Naive thymus-derived CD4-positive, alpha-beta T cell (primary cell): ENCODE measurements around the gene RPS21. TPM values are rescaled to one million over a fixed set of nuclear protein-coding genes. Genes with fewer than 3 reads are reported as not detected.

Source experiments
- ATAC-seq: fragments of 150-1000 bp; cut with Tn5 transposase; 2 replicates; pipeline ENCODE4 v1.10.0; 2021; ENCODE audit warnings: mild to moderate bottlenecking, moderate library complexity
- CTCF ChIA-PET: fragments of 350-600 bp; sonication (Branson Sonifier 250); formaldehyde crosslinking; loops from one replicate; lab custom pipeline; 2021; ENCODE audit warnings: antibody characterized with exemption; lab: Charles Lee
- POLR2A ChIA-PET: fragments of 350-600 bp; sonication (Branson Sonifier 250); formaldehyde crosslinking; loops from one replicate; lab custom pipeline; 2021; ENCODE audit warnings: antibody characterized with exemption, inconsistent platforms; lab: Charles Lee
- DNase-seq, 9 donors: peaks; one replicate each; pipeline versions ENCODE4 v3.0.0 to v3.0.0-alpha.2; 2020 to 2022; ENCODE audit warnings: mixed read lengths in 1 of 9
- H3K27ac ChIP-seq: one replicate; pipeline ENCODE4 v1.7.0; 2013; ENCODE audit warnings: mild to moderate bottlenecking, low read depth, low read length, moderate library complexity
- H3K27me3 ChIP-seq, 2 donors: one replicate each; pipeline ENCODE4 v1.7.0; 2013; ENCODE audit warnings: low read length in 2 of 2, mild to moderate bottlenecking in 2 of 2, moderate library complexity in 2 of 2; ENCODE audit not compliant: control insufficient read depth in 2 of 2, insufficient read depth in 2 of 2
- H3K36me3 ChIP-seq, 3 experiments: 1 replicate in 2 of 3; 2 replicates in 1 of 3; pipeline ENCODE4 v1.7.0; 2013; ENCODE audit warnings: low read length in 3 of 3, mild to moderate bottlenecking in 3 of 3, moderate library complexity in 1 of 3; ENCODE audit not compliant: insufficient read depth in 3 of 3, control insufficient read depth in 2 of 3
- H3K4me1 ChIP-seq, 2 donors: one replicate each; pipeline ENCODE4 v1.7.0; 2013; ENCODE audit warnings: low read length in 2 of 2, mild to moderate bottlenecking in 2 of 2, moderate library complexity in 1 of 2; ENCODE audit not compliant: control insufficient read depth in 2 of 2, insufficient read depth in 2 of 2
- H3K4me3 ChIP-seq: 2 replicates; pipeline ENCODE4 v1.7.0; 2013; ENCODE audit warnings: mild to moderate bottlenecking, low read length
- H3K9me3 ChIP-seq, 3 experiments: 1 replicate in 2 of 3; 2 replicates in 1 of 3; pipeline ENCODE4 v1.7.0; 2013; ENCODE audit warnings: low read length in 3 of 3; ENCODE audit not compliant: control insufficient read depth in 2 of 3
- H3K27ac Mint-ChIP-seq, 9 donors: one replicate each; pipeline ENCODE4 v1.8.0; 2020 to 2022; ENCODE audit warnings: mixed read lengths in 9 of 9, mild to moderate bottlenecking in 8 of 9, moderate library complexity in 5 of 9, inconsistent platforms in 2 of 9
- H3K27me3 Mint-ChIP-seq, 5 donors: one replicate each; pipeline ENCODE4 v1.8.0; 2021 to 2022; ENCODE audit warnings: mixed read lengths in 5 of 5, mild to moderate bottlenecking in 1 of 5
- H3K36me3 Mint-ChIP-seq, 5 donors: one replicate each; pipeline ENCODE4 v1.8.0; 2020 to 2022; ENCODE audit warnings: mixed read lengths in 5 of 5, mild to moderate bottlenecking in 3 of 5, inconsistent platforms in 1 of 5
- H3K4me1 Mint-ChIP-seq, 7 donors: one replicate each; pipeline ENCODE4 v1.8.0; 2020 to 2022; ENCODE audit warnings: mixed read lengths in 7 of 7, mild to moderate bottlenecking in 3 of 7, inconsistent platforms in 1 of 7
- H3K4me3 Mint-ChIP-seq, 10 donors: one replicate each; pipeline ENCODE4 v1.8.0; 2020 to 2022; ENCODE audit warnings: mild to moderate bottlenecking in 10 of 10, mixed read lengths in 10 of 10, moderate library complexity in 6 of 10, inconsistent platforms in 2 of 10
- H3K9me3 Mint-ChIP-seq, 11 donors: one replicate each; pipeline ENCODE4 v1.8.0; 2020 to 2022; ENCODE audit warnings: mixed read lengths in 11 of 11, mild to moderate bottlenecking in 4 of 11, inconsistent platforms in 1 of 11, moderate library complexity in 1 of 11
- intact Hi-C, 2 donors: fragments of 100-400 bp; cut with micrococcal nuclease; formaldehyde crosslinking; loops; one replicate each; pipeline ENCODE4 v1.15.1; 2023
- polyA plus RNA-seq, 2 donors: library from polyadenylated mRNA; unstranded; fragments of 300-500 nt; fragmentation: Illumina TruSeq; gene quantifications; one replicate each; pipeline ENCODE4 v1.2.3, GENCODE V29; 2021
- total RNA-seq, 6 experiments: library from RNA in 5 of 6; stranded (reverse) in 5 of 6; gene quantifications; 1 replicate in 5 of 6; 2 replicates in 1 of 6; pipeline ENCODE4 v1.2.3 and lab custom pipeline; 2021 to 2026

RPS21 gene
- total and polyA plus RNA-seq, 7 experiments from 2014 or later, result 2,026 to 3,458 (median 3,308) TPM

- ATAC-seq, result no peak
- Histone ChIP-seq H3K4me1 (peaks cover 0 to 4% of the 10 kb centered on the region in 2 donors), H3K4me3 (no peak overlapping the region), H3K27me3 (no peaks in the 10 kb centered on the region), H3K27ac (no peak overlapping the region), H3K9me3 (no peaks in the 10 kb centered on the region), H3K36me3 (no peaks in the 10 kb centered on the region)
- Mint-ChIP-seq H3K36me3 (peaks cover 6 to 9% (median 6%) of the 10 kb centered on the region in 5 donors), H3K27ac (peak overlapping the region in 1 of 9 donors; percentile 93), H3K9me3 (peaks cover 0 to 6% (median 0%) of the 10 kb centered on the region in 11 donors), H3K4me1 (peaks cover 2 to 14% (median 9%) of the 10 kb centered on the region in 7 donors), H3K4me3 (no peak overlapping the region), H3K27me3 (peaks cover 0 to 2% (median 0%) of the 10 kb centered on the region in 5 donors)
- no peak for DNase-seq
- CTCF ChIA-PET, result no interaction called here
- POLR2A ChIA-PET, result no interaction called here
- intact Hi-C loops, result no loop called here
Measured at GRCh38 chr20:62377615-62378178, 9.2 kb upstream of the RPS21 start.

- Mint-ChIP-seq H3K4me3 (no peak overlapping the region), H3K27ac (no peak overlapping the region), H3K9me3 (peaks cover 0 to 6% (median 0%) of the 10 kb centered on the region in 11 donors), H3K4me1 (peaks cover 5 to 14% (median 12%) of the 10 kb centered on the region in 7 donors), H3K36me3 (peaks cover 6 to 10% (median 6%) of the 10 kb centered on the region in 5 donors), H3K27me3 (no peaks in the 10 kb centered on the region)
- POLR2A ChIA-PET, result no interaction called here
- Histone ChIP-seq H3K27me3 (no peaks in the 10 kb centered on the region), H3K9me3 (no peaks in the 10 kb centered on the region), H3K27ac (no peak overlapping the region), H3K36me3 (no peaks in the 10 kb centered on the region), H3K4me3 (no peak overlapping the region), H3K4me1 (peaks cover 0 to 4% of the 10 kb centered on the region in 2 donors)
- intact Hi-C loops, result no loop called here
- no peak for ATAC-seq
- DNase-seq, result no peak
- CTCF ChIA-PET, result no interaction called here
Measured at GRCh38 chr20:62378215-62378614, 8.7 kb upstream of the RPS21 start.

GRCh38 chr20:62381202-62381797 is 5.6 kb upstream of the RPS21 start:
- Histone ChIP-seq H3K9me3 (no peaks in the 10 kb centered on the region), H3K36me3 (no peaks in the 10 kb centered on the region), H3K4me3 (no peak overlapping the region), H3K27me3 (no peaks in the 10 kb centered on the region), H3K4me1 (peaks cover 12 to 13% of the 10 kb centered on the region in 2 donors), H3K27ac (peak overlapping the region; percentile 12)
- Mint-ChIP-seq H3K36me3 (peaks cover 6 to 13% (median 6%) of the 10 kb centered on the region in 5 donors), H3K9me3 (peaks cover 0 to 6% (median 3%) of the 10 kb centered on the region in 11 donors), H3K27ac (peak overlapping the region in 2 of 9 donors; percentile 12 to 45), H3K4me1 (peaks cover 22 to 36% (median 29%) of the 10 kb centered on the region in 7 donors), H3K27me3 (no peaks in the 10 kb centered on the region), H3K4me3 (no peak overlapping the region)
- intact Hi-C loops, result loop anchor here (5.0 to 10.0 kb wide), 5 partner anchors 144 to 1274 kb away; partner anchors contain the start of genes OSBPL2 (in 1 of the 2), RTEL1 (in 1 of the 2), STMN3 (in 1 of the 2) and TAF4 (in 1 of the 2)
- CTCF ChIA-PET, result no interaction called here
- no peak for DNase-seq
- ATAC-seq, result no peak
- POLR2A ChIA-PET, result no interaction called here

DNA sequence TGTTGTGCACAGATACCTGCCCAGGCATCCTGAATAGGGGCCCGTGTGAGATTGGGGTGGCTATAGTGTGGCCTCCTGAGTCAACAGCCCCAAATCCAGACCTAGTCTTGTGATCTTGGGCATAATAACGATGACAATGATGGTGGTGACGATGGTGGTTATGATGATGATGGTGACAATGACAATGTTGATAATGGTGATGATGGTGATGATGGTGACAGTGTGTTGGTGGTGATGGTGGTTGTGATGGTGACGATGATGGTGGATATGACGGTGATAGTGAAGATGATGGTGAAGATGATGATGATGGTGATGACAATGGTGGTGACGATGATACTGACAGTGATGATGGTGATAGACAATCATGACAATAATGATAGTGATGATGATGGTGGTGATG is 5.1 kb upstream of the RPS21 start:
- ATAC-seq (no peak), DNase-seq (no peak)
- peaks cover 0 to 6% (median 3%) of the 10 kb centered on the region in 11 donors for H3K9me3 Mint-ChIP-seq
- H3K4me3 ChIP-seq, result no peak overlapping the region
- peaks cover 23 to 36% (median 29%) of the 10 kb centered on the region in 7 donors for H3K4me1 Mint-ChIP-seq
- peaks cover 12 to 13% of the 10 kb centered on the region in 2 donors for H3K4me1 ChIP-seq
- H3K4me3 Mint-ChIP-seq, result no peak overlapping the region
- intact Hi-C loops, result loop anchor here (1.0 to 10.0 kb wide), 8 partner anchors 25 to 1273 kb away; partner anchors contain the start of genes ADRM1 (in 2 of the 2), CABLES2 (in 1 of the 2), OSBPL2 (in 1 of the 2) and RTEL1 (in 1 of the 2)
- ChIA-PET POLR2A (no interaction called here), CTCF (interaction anchor here (0.9 to 1.1 kb wide), 2 partner anchors 81 to 370 kb away, joined by 3 to 5 read pairs; no protein-coding TSS in a partner anchor)
- H3K27ac ChIP-seq, result peak overlapping the region; percentile 12
- H3K27ac Mint-ChIP-seq, result peak overlapping the region in 6 of 9 donors; percentile 0 to 80 (median 21)
- no peaks in the 10 kb centered on the region for H3K9me3 ChIP-seq
- H3K27me3 ChIP-seq, result no peaks in the 10 kb centered on the region
- H3K36me3 Mint-ChIP-seq, result peaks cover 6 to 13% (median 6%) of the 10 kb centered on the region in 5 donors
- H3K27me3 Mint-ChIP-seq, result no peaks in the 10 kb centered on the region
- peaks cover 0 to 4% (median 0%) of the 10 kb centered on the region in 3 experiments for H3K36me3 ChIP-seq

GRCh38 chr20:62382306-62383198 is 4.4 kb upstream of the RPS21 start:
- CTCF ChIA-PET, result interaction anchor here (0.7 to 1.4 kb wide), 5 partner anchors 27 to 371 kb away, joined by 3 to 5 read pairs (median 3); no protein-coding TSS in a partner anchor
- Histone ChIP-seq H3K9me3 (no peaks in the 10 kb centered on the region), H3K27ac (peak overlapping the region; percentile 10), H3K4me3 (no peak overlapping the region), H3K4me1 (peaks cover 14 to 15% of the 10 kb centered on the region in 2 donors), H3K27me3 (no peaks in the 10 kb centered on the region), H3K36me3 (peaks cover 0 to 9% (median 0%) of the 10 kb centered on the region in 3 experiments)
- peak; percentile 58 to 80 (median 76) for DNase-seq
- peak overlapping the region in 5 of 10 donors; percentile 16 to 38 (median 21) for H3K4me3 Mint-ChIP-seq
- intact Hi-C loops, result loop anchor here (1.0 to 10.0 kb wide), 8 partner anchors 25 to 1272 kb away; partner anchors contain the start of genes ADRM1 (in 2 of the 2), CABLES2 (in 1 of the 2), OSBPL2 (in 1 of the 2) and RTEL1 (in 1 of the 2)
- peaks cover 6 to 16% (median 6%) of the 10 kb centered on the region in 5 donors for H3K36me3 Mint-ChIP-seq
- POLR2A ChIA-PET, result interaction anchor here (0.5 to 0.9 kb wide), 2 partner anchors 25 to 83 kb away, joined by 3 to 4 read pairs; no protein-coding TSS in a partner anchor
- H3K27me3 Mint-ChIP-seq, result no peaks in the 10 kb centered on the region
- ATAC-seq, result peak; percentile 83
- H3K9me3 Mint-ChIP-seq, result peaks cover 0 to 6% (median 3%) of the 10 kb centered on the region in 11 donors
- H3K27ac Mint-ChIP-seq, result peak overlapping the region in 8 of 9 donors; percentile 32 to 85 (median 66)
- H3K4me1 Mint-ChIP-seq, result peaks cover 26 to 40% (median 31%) of the 10 kb centered on the region in 7 donors
